WERI-Rb-1 (cell line): ENCODE results near the gene RBPJ.

Experiments used
- DNase-seq: peaks from one replicate; pipeline ENCODE4 v3.0.0-alpha.2; 2020
- H3K27ac ChIP-seq: fragments of 250-450 bp; sonication (Bioruptor Pico); 2 replicates; pipeline ENCODE4 v1.5.1; 2020; ENCODE audit warnings: mild to moderate bottlenecking, moderate library complexity
- H3K27me3 ChIP-seq: fragments of 250-450 bp; sonication (Bioruptor Pico); 2 replicates; pipeline ENCODE4 v1.5.1; 2021; ENCODE audit warnings: mild to moderate bottlenecking, low read depth, moderate library complexity; ENCODE audit not compliant: insufficient read depth, severe bottlenecking
- H3K36me3 ChIP-seq: fragments of 250-450 bp; sonication (Bioruptor Pico); 2 replicates; pipeline ENCODE4 v1.5.1; 2020; ENCODE audit warnings: mild to moderate bottlenecking, moderate library complexity
- H3K4me3 ChIP-seq: 2 replicates; pipeline ENCODE4 v1.5.1; 2011; ENCODE audit warnings: low read depth, mild to moderate bottlenecking, control low read depth, low read length
- H3K9me3 ChIP-seq: fragments of 250-450 bp; sonication (Bioruptor Pico); 2 replicates; pipeline ENCODE4 v1.5.1; 2021; ENCODE audit warnings: mild to moderate bottlenecking, moderate library complexity; ENCODE audit not compliant: severe bottlenecking
- TF ChIP-seq, protein P1 (sequence below): IDR thresholded peaks from 2 replicates; pipeline ENCODE4 v1.5.1; 2011; ENCODE audit warnings: low read depth, mild to moderate bottlenecking, control low read depth, inconsistent platforms, low read length

The RBPJ gene

GRCh38 chr4:26375551-26375950 lies 54.7 kb downstream of the RBPJ start:
- TF ChIP-seq, protein P1, sequence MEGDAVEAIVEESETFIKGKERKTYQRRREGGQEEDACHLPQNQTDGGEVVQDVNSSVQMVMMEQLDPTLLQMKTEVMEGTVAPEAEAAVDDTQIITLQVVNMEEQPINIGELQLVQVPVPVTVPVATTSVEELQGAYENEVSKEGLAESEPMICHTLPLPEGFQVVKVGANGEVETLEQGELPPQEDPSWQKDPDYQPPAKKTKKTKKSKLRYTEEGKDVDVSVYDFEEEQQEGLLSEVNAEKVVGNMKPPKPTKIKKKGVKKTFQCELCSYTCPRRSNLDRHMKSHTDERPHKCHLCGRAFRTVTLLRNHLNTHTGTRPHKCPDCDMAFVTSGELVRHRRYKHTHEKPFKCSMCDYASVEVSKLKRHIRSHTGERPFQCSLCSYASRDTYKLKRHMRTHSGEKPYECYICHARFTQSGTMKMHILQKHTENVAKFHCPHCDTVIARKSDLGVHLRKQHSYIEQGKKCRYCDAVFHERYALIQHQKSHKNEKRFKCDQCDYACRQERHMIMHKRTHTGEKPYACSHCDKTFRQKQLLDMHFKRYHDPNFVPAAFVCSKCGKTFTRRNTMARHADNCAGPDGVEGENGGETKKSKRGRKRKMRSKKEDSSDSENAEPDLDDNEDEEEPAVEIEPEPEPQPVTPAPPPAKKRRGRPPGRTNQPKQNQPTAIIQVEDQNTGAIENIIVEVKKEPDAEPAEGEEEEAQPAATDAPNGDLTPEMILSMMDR = no peak
- Histone ChIP-seq H3K36me3 (peaks cover 2% of the 10 kb centered on the region), H3K27me3 (no peaks in the 10 kb centered on the region), H3K9me3 (no peaks in the 10 kb centered on the region), H3K4me3 (no peak overlapping the region), H3K27ac (no peak overlapping the region)
- no peak for DNase-seq

DNA sequence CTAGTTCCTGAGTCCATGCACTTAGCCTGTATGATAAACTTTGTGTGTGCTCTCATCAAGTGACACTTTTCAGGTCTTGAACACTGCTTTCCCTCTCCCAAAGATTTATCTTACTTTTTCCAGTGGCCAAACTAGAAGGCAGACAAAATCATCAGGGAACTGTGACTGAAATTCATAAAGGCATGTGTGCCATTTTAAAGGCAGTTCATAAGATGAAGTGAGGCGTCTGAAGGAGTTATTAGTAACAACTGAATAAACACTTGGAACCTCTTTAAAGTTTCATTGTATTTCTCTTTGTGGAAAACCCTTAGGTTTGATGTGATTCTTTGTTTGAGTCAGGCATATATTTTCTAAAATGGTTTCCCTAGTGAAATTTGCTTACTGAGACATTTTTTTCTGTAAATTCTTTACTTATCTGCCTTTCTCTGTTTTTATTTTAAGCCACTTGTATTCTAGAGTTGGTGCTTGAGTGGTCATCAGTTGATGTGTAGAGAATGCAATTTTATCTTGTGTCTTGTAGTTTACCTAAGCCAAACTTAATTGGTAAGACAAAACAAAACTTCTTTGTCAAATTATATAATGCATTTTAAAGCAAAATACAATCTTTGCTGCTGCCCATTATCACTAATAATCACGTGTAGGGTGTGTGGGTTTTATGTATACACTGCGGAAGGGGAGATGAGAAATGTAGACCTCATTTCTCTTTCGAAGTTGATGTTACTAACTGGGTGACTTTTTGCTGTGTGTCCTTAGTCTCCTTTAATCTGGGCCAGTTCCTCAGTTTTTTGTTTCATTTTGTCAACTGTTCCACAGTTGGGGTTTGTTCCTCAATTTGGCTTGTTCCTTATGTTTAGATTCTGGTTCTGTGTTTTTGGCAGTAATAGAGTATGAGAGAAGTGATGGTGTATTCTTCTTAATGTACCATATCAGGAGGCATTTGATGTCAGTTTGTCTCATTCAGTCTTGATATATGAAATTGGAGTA lies 56.8 kb downstream of the RBPJ start:
- Histone ChIP-seq H3K4me3 (no peak overlapping the region), H3K9me3 (no peaks in the 10 kb centered on the region), H3K27me3 (no peaks in the 10 kb centered on the region), H3K27ac (no peak overlapping the region), H3K36me3 (peaks cover 2% of the 10 kb centered on the region)
- TF ChIP-seq, protein P1 = no peak
- DNase-seq = no peak

DNA sequence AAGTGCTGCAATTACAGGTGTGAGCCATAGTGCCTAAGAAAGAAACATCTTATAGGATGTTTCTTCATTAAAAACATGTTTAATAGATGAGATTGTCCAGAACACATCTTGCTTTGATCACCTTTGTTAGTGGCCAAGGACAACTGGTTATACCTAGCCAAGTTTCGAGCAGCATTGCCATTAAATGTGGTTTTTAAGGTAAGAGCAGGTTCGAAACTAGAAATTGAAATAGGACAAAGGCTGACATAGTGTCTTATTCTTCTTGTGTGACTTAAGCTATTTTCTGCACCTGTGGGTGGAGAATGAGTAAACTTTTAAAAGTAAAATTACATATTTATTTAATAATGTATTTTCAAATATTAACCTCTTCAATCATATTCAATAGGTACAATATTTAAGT lies 59.0 kb downstream of the RBPJ start:
- Histone ChIP-seq H3K4me3 (no peak overlapping the region), H3K9me3 (no peaks in the 10 kb centered on the region), H3K27ac (no peak overlapping the region), H3K27me3 (no peaks in the 10 kb centered on the region), H3K36me3 (no peaks in the 10 kb centered on the region; the same call in 1 of the 2 replicates)
- no peak for DNase-seq
- TF ChIP-seq, protein P1 = no peak

- TF ChIP-seq, protein P1 = no peak
- no peak overlapping the region for H3K4me3 ChIP-seq
These were observed 59.9 kb downstream of the RBPJ start for GRCh38 chr4:26380740-26381139.

GRCh38 chr4:26384380-26385057 lies 63.7 kb downstream of the RBPJ start:
- Histone ChIP-seq H3K4me3 (no peak overlapping the region), H3K36me3 (peaks cover 33% of the 10 kb centered on the region), H3K27ac (no peak overlapping the region), H3K27me3 (no peaks in the 10 kb centered on the region), H3K9me3 (no peaks in the 10 kb centered on the region)
- TF ChIP-seq, protein P1 = no peak
- DNase-seq = no peak

More at GRCh38 chr4:26380740-26381139, 59.9 kb downstream of the RBPJ start:
- Histone ChIP-seq H3K27ac (no peak overlapping the region), H3K9me3 (no peaks in the 10 kb centered on the region), H3K27me3 (no peaks in the 10 kb centered on the region), H3K36me3 (no peaks in the 10 kb centered on the region; the same call in 1 of the 2 replicates)
- no peak for DNase-seq
